GM18517 (cell line): ENCODE data around the gene RRN3.
"Not testable (repeated sequence)": the region's sequence is repeated elsewhere in the genome, so short reads cannot be mapped to it uniquely, and the experiment has no call there.

Experiments used
- ATAC-seq: cut with Tn5 transposase; IDR thresholded peaks from one replicate; pipeline ENCODE4 v1.9.1; 2021; ENCODE audit warnings: mild to moderate bottlenecking, moderate library complexity; ENCODE audit not compliant: unreplicated experiment

RRN3 gene

GRCh38 chr16:15093955-15094827, at the start of gene RRN3:
RRN3 (minus strand) TSS chr16:15094272; CDS start chr16:15094233, 39 bp downstream.
- ATAC-seq, result peak; percentile 90

GRCh38 chr16:15143601-15144091, 49.6 kb upstream of the RRN3 start:
- ATAC-seq, result not testable (repeated sequence)

DNA sequence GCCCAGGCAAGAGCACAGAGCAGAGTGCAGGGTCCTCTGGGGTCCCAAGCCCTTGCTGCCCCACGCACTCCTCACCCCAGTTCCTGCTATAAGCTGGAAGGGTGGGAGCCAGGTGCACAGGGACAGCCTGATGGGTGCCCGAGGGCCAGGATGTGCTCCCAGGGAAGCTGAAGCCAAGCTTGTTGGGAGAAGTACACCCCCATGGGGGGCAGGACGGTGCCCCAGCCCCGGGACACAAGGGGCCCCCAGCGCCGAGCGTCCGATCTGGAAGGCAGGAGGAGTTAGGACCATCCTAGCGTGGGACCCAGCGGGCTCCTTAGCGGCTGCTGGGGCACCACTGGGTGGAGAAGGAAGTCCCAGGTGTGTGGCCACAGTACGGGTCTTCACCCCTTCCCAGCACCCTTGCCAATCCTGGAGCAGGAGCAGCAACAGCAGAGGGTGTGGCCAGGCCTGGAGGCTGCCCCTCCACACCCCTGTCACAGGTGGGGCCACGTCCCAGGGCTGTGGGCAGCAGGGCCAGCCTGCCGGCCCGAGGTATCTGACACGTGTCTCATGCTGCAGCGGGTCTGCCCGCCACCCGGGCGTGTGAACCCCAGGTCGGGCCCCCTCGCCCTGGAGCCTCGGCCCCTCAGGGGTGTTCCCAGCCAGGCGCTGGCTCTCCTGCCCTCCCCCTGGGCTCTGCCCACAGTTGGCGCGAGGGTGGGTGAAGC, 49.0 kb upstream of the RRN3 start:
- ATAC-seq, result not testable (repeated sequence)

- ATAC-seq, result not testable (repeated sequence)
Measured at GRCh38 chr16:15142107-15142890, 48.2 kb upstream of the RRN3 start.

GRCh38 chr16:15141586-15141985, 47.5 kb upstream of the RRN3 start:
- ATAC-seq, result no peak

- ATAC-seq, result not testable (repeated sequence)
Measured at GRCh38 chr16:15140444-15141365, 46.6 kb upstream of the RRN3 start.

DNA sequence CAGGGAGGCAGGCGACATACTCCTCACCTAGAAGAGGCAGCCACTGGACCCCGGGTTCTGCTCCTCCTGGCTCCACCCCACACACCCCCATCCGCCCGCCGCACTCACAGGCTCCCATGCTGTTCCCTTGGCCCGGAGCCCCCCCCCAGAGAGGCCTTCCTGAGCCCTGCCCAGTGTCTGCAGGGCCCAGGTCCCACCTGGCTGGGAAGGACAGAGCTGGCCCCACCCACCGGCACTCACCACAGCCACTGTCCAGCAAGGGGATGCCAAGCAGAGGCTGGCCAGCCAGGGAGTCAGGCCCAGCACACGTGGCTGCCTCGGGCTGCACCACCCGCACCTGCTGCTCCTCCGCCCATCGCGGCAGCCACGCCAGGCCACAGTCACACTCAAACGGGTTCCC, 43.4 kb upstream of the RRN3 start:
- not testable (repeated sequence) for ATAC-seq

DNA sequence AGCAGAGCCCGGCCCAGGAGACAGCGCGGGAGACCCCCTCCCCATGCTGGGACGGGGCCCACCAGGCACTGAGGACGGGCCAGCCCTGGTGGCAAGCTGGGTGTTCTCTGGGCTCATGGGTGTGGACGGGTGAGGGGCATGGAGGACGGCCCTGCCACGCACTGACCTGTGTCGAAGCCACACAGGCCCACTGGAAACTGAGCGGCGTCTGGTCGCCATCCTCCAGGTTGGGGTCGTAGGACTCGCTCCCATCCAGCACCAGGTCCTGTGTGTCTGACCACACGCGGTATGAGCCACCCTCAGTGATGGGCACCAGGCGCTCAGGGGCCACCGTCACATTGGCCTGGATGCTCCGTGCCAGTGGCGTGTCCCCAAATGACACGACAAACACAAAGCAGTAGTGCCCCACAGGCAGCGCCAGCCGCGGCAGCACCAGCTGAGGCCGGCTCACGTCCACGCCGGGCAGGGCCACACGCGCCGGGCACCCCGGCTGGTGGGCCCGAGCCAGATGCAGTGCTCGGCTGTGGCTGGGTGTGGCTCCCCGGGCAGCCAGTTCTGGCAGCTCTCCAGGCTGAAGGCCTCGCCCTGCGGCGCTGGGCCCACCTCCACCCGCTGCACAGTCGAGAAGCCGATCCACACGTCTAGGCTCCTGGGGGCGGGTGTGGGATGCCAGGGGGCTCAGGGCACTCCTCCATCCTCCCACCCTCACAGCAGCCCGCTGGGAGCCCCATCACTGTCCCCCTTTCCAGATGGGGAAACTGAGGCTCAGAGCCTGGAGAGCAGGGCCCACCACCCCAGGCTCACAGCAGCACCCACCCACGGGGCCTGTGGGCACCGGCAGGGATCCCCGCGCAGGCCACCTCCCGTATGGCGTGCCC, 41.6 kb upstream of the RRN3 start:
- ATAC-seq, result not testable (repeated sequence)

DNA sequence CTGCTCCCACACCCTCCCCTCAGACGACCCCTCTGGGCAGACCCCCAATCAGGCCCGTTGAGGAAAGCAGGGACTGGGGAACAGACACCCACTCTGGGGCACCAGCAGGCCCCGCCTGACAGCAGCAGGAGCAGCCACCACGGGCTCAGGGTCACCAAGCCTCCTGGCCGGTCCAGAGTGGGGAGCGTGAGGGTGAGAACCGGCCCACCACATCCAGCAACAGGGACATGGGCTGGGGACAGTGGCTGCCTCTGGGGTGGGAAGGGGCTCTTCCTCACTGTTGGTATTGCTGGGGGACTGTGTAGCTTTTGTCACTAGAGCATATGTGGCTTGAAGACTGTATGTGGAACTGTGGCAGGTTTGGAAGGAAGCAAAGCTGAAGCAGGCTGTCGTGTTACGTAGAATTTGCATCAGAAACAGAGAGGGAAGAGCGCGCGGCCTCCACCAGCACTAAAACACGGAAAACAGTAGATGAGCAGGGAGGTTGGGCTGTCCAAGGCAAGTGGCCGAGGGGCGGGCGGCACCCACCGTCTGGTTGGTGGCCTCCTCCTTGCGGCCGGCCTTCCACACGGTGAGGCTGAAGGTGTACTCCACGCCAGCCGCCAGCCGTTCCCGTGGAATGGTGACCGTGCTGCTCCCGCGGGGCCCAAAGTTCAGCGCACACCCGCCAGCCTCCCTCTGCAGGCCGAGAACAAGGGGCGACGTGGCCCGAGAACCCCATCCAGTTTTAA, 40.8 kb upstream of the RRN3 start:
- ATAC-seq, result not testable (repeated sequence)

DNA sequence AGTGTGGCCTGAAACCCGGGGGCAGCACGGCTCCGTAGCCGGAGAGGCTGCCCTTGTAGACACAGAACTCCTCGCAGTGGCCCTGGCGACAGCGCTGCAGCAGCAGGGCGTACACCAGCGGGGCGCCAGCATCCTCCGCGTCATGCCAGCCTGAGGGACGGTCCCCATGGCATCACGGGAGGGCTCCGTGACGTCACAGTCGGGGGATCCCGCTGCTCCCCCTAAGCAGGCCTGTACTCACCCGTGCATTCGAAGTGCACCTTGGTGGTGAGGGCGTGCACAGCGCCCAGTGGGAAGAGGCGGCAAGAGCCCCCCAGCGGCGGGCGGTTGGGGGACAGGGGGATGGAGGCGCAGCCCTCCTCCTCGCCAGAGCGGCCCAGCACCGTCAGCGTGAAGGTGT, 39.5 kb upstream of the RRN3 start:
- ATAC-seq, result not testable (repeated sequence)

GRCh38 chr16:15132719-15133428, 38.8 kb upstream of the RRN3 start:
- not testable (repeated sequence) for ATAC-seq

- ATAC-seq, result not testable (repeated sequence)
Measured at GRCh38 chr16:15130943-15131700, 37.0 kb upstream of the RRN3 start.

DNA sequence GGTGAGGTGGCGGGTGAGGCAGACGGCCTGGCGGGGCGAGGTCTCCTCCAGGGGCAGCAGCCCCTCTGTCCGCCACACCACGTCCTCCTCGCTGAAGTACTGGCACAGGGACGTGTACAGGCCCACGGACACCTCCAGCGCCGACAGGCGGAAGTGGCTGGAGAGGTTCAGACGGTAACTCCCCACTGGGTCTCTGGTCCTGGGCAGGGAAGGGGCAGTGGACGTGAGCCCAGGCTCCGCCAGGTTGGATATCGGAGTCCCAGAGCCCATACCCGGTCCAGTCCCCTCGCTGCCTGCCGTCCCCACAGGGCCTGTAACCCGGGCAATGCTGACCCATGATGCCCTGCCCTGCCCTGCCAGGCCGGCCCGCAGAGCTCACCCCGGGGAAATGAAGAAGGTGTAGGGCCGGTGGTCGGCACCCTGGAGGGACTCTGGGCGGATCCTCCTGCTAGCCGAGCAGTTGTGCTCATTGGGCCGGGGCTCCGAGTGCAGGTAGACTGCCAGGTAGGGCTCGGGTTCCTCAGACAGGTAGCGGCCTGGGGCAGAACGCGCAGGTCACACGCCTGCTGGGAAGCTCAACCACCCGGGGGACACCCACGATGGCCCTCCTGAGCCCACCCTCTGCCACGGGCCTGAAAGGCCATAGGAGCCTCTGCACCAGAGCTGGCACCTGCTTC, 36.3 kb upstream of the RRN3 start:
- not testable (repeated sequence) for ATAC-seq

DNA sequence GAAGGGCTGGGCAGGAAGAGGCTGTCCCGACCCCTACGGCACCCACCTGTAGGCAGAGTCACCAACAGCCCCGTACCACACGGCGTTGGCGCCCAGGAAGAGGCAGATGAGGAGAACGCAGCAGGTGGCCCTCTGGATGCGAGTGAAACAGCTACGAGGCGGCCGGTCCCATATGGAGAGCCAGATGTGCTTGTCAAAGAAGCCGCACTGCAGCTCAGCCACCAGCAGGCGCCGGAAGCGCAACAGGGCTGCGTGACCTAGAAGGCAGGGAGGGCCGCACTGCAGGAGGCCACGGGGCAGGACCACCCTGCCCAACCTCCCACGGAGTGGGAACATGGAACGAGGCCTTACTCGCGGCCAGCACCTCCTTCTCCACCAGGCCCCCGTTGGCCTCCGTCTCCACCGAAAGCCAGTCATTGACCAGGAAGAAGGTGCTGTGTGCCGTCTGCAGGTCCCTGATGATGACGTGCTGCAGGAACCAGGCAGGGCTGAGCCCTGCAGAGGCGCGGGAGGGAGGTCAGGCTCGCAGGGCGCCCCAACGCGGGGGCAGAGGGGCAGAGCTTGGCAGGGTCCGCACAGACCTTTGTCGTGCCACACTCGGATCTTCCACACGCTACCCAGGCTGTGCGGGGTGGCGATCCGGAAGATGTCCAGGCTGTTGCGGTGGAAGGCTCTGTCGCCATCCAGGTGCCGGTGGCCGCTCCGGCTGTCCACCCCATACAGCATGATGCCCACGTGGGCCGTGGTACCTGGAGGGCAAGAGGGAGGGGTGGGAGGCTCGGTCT, 33.8 kb upstream of the RRN3 start:
- ATAC-seq, result not testable (repeated sequence)

DNA sequence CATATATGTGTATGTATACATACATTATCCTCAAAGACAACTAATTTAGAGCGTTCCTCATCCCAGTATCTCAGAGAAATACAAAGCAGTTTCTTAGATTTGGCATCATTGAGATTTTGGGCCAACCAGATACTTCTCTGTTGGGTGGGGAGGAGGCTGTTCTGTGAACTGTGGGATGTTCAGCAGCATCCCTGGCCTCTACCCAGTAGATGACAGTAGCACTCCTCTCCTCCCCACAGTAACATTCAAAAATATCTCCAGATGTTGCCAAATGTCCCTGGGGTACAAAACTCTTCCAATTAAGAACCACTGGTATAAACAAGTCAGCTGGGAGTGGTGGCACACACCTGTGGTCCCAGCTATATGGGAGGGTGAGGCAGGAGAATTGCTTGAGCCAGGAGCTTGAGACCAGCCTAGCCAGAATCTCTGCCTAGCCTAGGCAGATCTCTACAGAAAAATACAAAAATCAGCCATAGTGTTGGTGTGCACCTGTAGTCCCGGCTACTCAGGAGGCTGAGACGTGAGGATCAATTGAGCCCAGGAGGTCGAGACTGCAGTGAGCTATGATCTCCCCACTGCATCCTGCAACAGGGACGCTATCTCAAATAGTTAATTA, 6.4 kb upstream of the RRN3 start:
- not testable (repeated sequence) for ATAC-seq
